Suprapubic skin (tissue), 4 donors: ENCODE data around the gene C2CD4C. TPM values are rescaled to one million over a fixed set of nuclear protein-coding genes. Genes with fewer than 3 reads are reported as not detected.
"Not testable (repeated sequence)": the region's sequence is repeated elsewhere in the genome, so short reads cannot be mapped to it uniquely, and the experiment has no call there.

ENCODE experiments used
- DNase-seq, 2 donors: peaks; one replicate each; pipeline ENCODE4 v3.0.0-alpha.2; 2019; ENCODE audit warnings: low spot score in 2 of 2
- H3K27ac ChIP-seq: fragments of 200-600 bp; sonication (generic); one replicate; pipeline ENCODE4 v1.5.1; 2019
- H3K27me3 ChIP-seq: fragments of 200-600 bp; sonication (generic); one replicate; pipeline ENCODE4 v1.5.1; 2019
- H3K36me3 ChIP-seq: fragments of 200-600 bp; sonication (generic); one replicate; pipeline ENCODE4 v1.5.1; 2019
- H3K4me1 ChIP-seq: fragments of 200-600 bp; sonication (generic); one replicate; pipeline ENCODE4 v1.5.1; 2019
- H3K4me3 ChIP-seq: fragments of 200-600 bp; sonication (generic); one replicate; pipeline ENCODE4 v1.5.1; 2019; ENCODE audit warnings: mild to moderate bottlenecking
- H3K9me3 ChIP-seq: fragments of 200-600 bp; sonication (generic); one replicate; pipeline ENCODE4 v1.5.1; 2019
- EP300 ChIP-seq: sonication (generic); formaldehyde crosslinking; IDR thresholded peaks from one replicate; pipeline ENCODE4 v1.6.1; 2017; ENCODE audit warnings: antibody characterized with exemption
- POLR2A ChIP-seq, 2 donors: fragments of 450-650 bp; IDR thresholded peaks; one replicate each; pipeline ENCODE4 v1.6.1; 2017; ENCODE audit warnings: antibody characterized with exemption in 2 of 2, mild to moderate bottlenecking in 2 of 2, moderate library complexity in 2 of 2
- POLR2AphosphoS5 ChIP-seq, 3 donors: sonication (generic); formaldehyde crosslinking; IDR thresholded peaks; one replicate each; pipeline ENCODE4 v1.6.1; 2017; ENCODE audit warnings: antibody characterized with exemption in 3 of 3
- WGBS: methylation state at CpG from one replicate; pipeline ENCODE4 v1.1.5; 2018; 5-methylcytosine and 5-hydroxymethylcytosine counted together
- total RNA-seq, 4 donors: library from RNA; depleted of rRNA; stranded (reverse); fragments of >200 nt; gene quantifications; one replicate each; pipeline ENCODE4 v1.1.0, GENCODE V29; 2016
- TF ChIP-seq, protein P1 (sequence below), 2 donors: fragments of 200-600 bp in 1 of 2; fragments of 450-650 bp in 1 of 2; sonication (generic) in 1 of 2; IDR thresholded peaks; one replicate each; pipeline ENCODE4 v1.5.1; 2016 to 2019; ENCODE audit warnings: antibody characterized with exemption in 2 of 2, mild to moderate bottlenecking in 1 of 2, moderate library complexity in 1 of 2

Gene C2CD4C
- total RNA-seq, 4 donors from 2014 or later = 0.13 to 2.3 (median 0.52) TPM

- H3K4me1 ChIP-seq = no peaks in the 10 kb centered on the region
- H3K27ac ChIP-seq = no peak overlapping the region
These were observed 24.2 kb downstream of the C2CD4C start for GRCh38 chr19:384799-385169.

DNA sequence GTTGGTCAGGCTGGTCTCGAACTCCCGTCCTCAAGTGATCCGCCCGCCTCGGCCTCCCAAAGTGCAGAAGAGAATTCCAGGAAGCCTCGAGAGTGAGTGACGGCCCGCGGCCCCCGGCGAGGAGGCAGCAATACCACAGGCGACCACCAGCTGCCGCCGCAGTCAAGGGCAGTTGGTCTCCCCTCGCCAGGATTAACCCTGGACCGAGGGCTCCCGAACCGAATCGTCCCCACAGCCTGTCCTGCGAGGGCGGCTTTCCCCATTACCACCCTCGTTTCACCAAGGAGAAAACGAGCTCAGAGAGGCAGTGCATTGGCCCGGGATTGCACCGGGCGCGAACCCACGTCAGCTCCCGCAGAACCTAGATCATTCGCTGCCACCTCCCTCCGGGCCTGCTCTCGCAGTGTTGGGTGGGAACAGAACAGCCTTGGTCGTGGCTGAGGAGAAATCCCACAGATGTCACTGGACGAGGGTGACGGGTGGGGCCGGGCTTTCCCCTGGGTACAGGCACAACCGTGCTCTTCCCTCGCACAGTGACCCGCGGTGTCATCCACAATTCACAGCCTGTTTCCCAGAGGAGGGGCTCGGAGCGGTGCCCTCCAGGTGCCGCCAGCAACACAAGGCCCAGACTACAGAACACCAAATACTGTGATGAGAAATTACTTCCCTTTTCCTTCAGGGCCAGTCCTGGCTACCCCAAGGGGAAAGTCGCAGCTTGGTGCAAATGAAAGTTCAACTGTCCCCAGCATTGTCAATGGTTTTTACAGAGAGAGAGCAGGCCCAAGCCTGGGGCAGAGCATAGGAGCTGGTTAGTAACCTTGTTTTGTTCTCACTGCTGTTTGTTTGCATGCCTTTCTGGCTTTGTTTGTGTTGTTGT is 24.8 kb downstream of the C2CD4C start:
- Histone ChIP-seq H3K36me3 (no peaks in the 10 kb centered on the region), H3K4me1 (no peaks in the 10 kb centered on the region), H3K27me3 (peaks cover 34% of the 10 kb centered on the region), H3K9me3 (no peaks in the 10 kb centered on the region), H3K4me3 (no peak overlapping the region), H3K27ac (no peak overlapping the region)
- DNase-seq = peak in 1 of 2 donors; percentile 71
- 45% methylated on average over 42 of the region's 44 CpGs for WGBS
- TF ChIP-seq EP300 = no peak
- no peak for TF ChIP-seq POLR2A (IDR thresholded peaks at IDR 0.05)
- TF ChIP-seq, protein P1, sequence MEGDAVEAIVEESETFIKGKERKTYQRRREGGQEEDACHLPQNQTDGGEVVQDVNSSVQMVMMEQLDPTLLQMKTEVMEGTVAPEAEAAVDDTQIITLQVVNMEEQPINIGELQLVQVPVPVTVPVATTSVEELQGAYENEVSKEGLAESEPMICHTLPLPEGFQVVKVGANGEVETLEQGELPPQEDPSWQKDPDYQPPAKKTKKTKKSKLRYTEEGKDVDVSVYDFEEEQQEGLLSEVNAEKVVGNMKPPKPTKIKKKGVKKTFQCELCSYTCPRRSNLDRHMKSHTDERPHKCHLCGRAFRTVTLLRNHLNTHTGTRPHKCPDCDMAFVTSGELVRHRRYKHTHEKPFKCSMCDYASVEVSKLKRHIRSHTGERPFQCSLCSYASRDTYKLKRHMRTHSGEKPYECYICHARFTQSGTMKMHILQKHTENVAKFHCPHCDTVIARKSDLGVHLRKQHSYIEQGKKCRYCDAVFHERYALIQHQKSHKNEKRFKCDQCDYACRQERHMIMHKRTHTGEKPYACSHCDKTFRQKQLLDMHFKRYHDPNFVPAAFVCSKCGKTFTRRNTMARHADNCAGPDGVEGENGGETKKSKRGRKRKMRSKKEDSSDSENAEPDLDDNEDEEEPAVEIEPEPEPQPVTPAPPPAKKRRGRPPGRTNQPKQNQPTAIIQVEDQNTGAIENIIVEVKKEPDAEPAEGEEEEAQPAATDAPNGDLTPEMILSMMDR (IDR thresholded peaks at IDR 0.05) = peak in 1 of 2 donors; percentile 39
- no peak for TF ChIP-seq POLR2AphosphoS5 (IDR thresholded peaks at IDR 0.05)

More at GRCh38 chr19:384799-385169, 24.2 kb downstream of the C2CD4C start:
- Histone ChIP-seq H3K4me3 (no peak overlapping the region), H3K9me3 (no peaks in the 10 kb centered on the region), H3K36me3 (no peaks in the 10 kb centered on the region), H3K27me3 (peaks cover 39% of the 10 kb centered on the region)
- TF ChIP-seq EP300 (no peak), POLR2A (IDR thresholded peaks at IDR 0.05) (no peak), POLR2AphosphoS5 (IDR thresholded peaks at IDR 0.05) (no peak)
- TF ChIP-seq, protein P1 (IDR thresholded peaks at IDR 0.05) = no peak
- no peak for DNase-seq
- 74% methylated on average over 9 of the region's 9 CpGs for WGBS

GRCh38 chr19:383040-383439 is 25.9 kb downstream of the C2CD4C start:
- H3K4me3 ChIP-seq = no peak overlapping the region
- H3K27ac ChIP-seq = no peak overlapping the region
- H3K4me1 ChIP-seq = no peaks in the 10 kb centered on the region
- TF ChIP-seq POLR2A (IDR thresholded peaks at IDR 0.05) = no peak
- TF ChIP-seq POLR2AphosphoS5 (IDR thresholded peaks at IDR 0.05) = no peak
- no peak for TF ChIP-seq EP300
- TF ChIP-seq, protein P1 (IDR thresholded peaks at IDR 0.05) = no peak
- H3K9me3 ChIP-seq = no peaks in the 10 kb centered on the region
- H3K36me3 ChIP-seq = no peaks in the 10 kb centered on the region
- peaks cover 24% of the 10 kb centered on the region for H3K27me3 ChIP-seq
- DNase-seq = no peak
- 79% methylated on average over 19 of the region's 19 CpGs for WGBS

DNA sequence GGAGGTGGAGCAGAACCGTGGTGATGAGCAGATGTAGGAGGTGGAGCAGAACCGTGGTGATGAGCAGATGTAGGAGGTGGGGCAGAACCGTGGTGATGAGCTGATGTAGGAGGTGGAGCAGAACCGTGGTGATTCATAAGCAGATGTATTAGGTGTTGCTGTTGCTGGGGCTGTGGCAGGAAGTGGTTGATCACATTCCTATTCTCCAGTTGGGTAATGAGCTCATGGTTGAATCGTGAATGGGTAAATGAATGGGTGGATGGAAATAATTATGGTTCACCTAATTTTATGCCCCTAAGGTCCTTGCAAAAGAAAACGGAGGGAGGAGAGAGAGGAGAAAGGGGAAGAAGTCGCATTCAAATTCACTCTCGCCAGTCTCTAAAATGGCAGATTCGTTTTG is 26.4 kb downstream of the C2CD4C start:
- 45% methylated on average over 9 of the region's 9 CpGs for WGBS
- not testable (repeated sequence) for H3K27ac ChIP-seq, H3K36me3 ChIP-seq, H3K9me3 ChIP-seq, DNase-seq, H3K4me1 ChIP-seq, H3K4me3 ChIP-seq
- H3K27me3 ChIP-seq = peaks cover 22% of the 10 kb centered on the region

DNA sequence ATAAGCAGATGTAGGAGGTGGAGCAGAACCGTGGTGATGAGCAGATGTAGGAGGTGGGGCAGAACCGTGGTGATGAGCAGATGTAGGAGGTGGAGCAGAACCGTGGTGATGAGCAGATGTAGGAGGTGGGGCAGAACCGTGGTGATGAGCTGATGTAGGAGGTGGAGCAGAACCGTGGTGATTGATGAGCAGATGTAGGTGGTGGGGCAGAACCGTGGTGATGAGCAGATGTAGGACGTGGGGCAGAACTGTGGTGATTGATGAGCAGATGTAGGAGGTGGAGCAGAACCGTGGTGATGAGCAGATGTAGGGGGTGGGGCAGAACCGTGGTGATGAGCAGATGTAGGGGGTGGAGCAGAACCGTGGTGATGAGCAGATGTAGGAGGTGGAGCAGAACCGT is 27.0 kb downstream of the C2CD4C start:
- not testable (repeated sequence) for DNase-seq, H3K27ac ChIP-seq, H3K4me3 ChIP-seq, H3K9me3 ChIP-seq, H3K36me3 ChIP-seq, H3K4me1 ChIP-seq
- H3K27me3 ChIP-seq = peaks cover 22% of the 10 kb centered on the region
- 61% methylated on average over 11 of the region's 11 CpGs for WGBS

- 65% methylated on average over 17 of the region's 17 CpGs for WGBS
- not testable (repeated sequence) for H3K27ac ChIP-seq, H3K36me3 ChIP-seq, H3K4me3 ChIP-seq, H3K4me1 ChIP-seq, DNase-seq, H3K9me3 ChIP-seq
- peaks cover 22% of the 10 kb centered on the region for H3K27me3 ChIP-seq
These were observed 28.2 kb downstream of the C2CD4C start for GRCh38 chr19:380618-381219.
